ENCODE measurements around the gene DAND5.

The DAND5 gene

GRCh38 chr19:13010038-13010991, 40.9 kb downstream of the DAND5 start:
- no peak overlapping the region for H3K4me3 ChIP-seq (ENCODE audit: low read depth in 1 of 2, low read length in 2 of 2)
- H3K4me2 ChIP-seq (ENCODE audit: insufficient read depth, low read length): no peak overlapping the region
- H3K79me2 ChIP-seq (ENCODE audit: insufficient read depth, low read length): no peaks in the 10 kb centered on the region
- no peak for TF ChIP-seq EZH2 (IDR thresholded peaks at IDR 0.05; ENCODE audit: borderline replicate concordance, low read depth, low read length, severe bottlenecking)
- TF ChIP-seq, protein P1, sequence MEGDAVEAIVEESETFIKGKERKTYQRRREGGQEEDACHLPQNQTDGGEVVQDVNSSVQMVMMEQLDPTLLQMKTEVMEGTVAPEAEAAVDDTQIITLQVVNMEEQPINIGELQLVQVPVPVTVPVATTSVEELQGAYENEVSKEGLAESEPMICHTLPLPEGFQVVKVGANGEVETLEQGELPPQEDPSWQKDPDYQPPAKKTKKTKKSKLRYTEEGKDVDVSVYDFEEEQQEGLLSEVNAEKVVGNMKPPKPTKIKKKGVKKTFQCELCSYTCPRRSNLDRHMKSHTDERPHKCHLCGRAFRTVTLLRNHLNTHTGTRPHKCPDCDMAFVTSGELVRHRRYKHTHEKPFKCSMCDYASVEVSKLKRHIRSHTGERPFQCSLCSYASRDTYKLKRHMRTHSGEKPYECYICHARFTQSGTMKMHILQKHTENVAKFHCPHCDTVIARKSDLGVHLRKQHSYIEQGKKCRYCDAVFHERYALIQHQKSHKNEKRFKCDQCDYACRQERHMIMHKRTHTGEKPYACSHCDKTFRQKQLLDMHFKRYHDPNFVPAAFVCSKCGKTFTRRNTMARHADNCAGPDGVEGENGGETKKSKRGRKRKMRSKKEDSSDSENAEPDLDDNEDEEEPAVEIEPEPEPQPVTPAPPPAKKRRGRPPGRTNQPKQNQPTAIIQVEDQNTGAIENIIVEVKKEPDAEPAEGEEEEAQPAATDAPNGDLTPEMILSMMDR (IDR thresholded peaks at IDR 0.05; ENCODE audit: borderline replicate concordance, extremely low read depth, low read length, poor library complexity, severe bottlenecking): no peak
- ATAC-seq (ENCODE audit: insufficient read depth, low read depth) (no peak), DNase-seq (no peak)
- H4K20me1 ChIP-seq (ENCODE audit: insufficient read depth, low read length): peaks cover 26% of the 10 kb centered on the region
- H3K4me1 ChIP-seq (ENCODE audit: insufficient read depth, low read length): no peaks in the 10 kb centered on the region
- H3K9ac ChIP-seq (ENCODE audit: low read depth, low read length): no peak overlapping the region
- no peak overlapping the region for H3K27ac ChIP-seq (ENCODE audit: low read length)
- H3K9me3 ChIP-seq (ENCODE audit: insufficient read depth, low read length, severe bottlenecking): no peaks in the 10 kb centered on the region
- H3K27me3 ChIP-seq (ENCODE audit: insufficient read depth, low read length, poor library complexity): peaks cover 5% of the 10 kb centered on the region
- no peak overlapping the region for H2AFZ ChIP-seq (ENCODE audit: low read depth, low read length)
- no peaks in the 10 kb centered on the region for H3K36me3 ChIP-seq (ENCODE audit: insufficient read depth, low read length)

DNA sequence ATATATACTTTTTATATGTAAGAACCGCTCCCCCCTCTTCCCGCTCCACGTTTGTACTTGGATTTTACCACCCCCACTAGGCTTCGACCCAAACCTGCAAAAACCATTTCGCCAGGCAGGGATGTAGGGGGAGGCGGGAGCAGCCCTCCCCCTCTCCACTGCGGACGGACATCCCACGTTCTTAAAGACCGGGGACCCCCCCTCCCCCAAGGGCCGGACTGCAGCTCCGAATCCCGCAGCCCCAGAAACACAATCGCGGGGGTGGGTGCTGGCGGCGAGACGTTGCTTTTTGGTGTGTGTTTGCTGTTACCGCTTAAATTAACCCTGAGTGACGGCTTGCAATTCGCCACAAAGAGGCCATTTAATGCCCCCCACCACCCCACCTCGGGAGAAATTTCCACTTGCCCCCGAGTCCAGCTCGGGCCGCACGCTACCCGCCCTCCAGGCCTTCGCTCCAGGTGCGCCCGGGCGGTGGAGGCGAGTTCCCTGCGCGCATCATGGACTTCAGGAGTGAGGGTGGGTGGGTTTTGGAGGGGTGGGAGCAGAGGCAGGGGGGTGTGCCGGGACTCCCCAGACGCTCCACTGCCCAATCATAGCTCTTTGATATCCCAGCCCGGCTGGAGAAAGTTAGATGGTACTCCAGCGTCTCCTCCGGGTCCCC, 41.7 kb downstream of the DAND5 start:
- no peak overlapping the region for H3K4me2 ChIP-seq (ENCODE audit: insufficient read depth, low read length)
- H4K20me1 ChIP-seq (ENCODE audit: insufficient read depth, low read length): peaks cover 29% of the 10 kb centered on the region
- TF ChIP-seq, protein P1 (IDR thresholded peaks at IDR 0.05; ENCODE audit: borderline replicate concordance, extremely low read depth, low read length, poor library complexity, severe bottlenecking): no peak
- TF ChIP-seq EZH2 (IDR thresholded peaks at IDR 0.05; ENCODE audit: borderline replicate concordance, low read depth, low read length, severe bottlenecking): no peak
- DNase-seq (no peak), ATAC-seq (ENCODE audit: insufficient read depth, low read depth) (no peak)
- no peaks in the 10 kb centered on the region for H3K79me2 ChIP-seq (ENCODE audit: insufficient read depth, low read length)
- H3K27me3 ChIP-seq (ENCODE audit: insufficient read depth, low read length, poor library complexity): peaks cover 5% of the 10 kb centered on the region
- no peaks in the 10 kb centered on the region for H3K4me1 ChIP-seq (ENCODE audit: insufficient read depth, low read length)
- H3K36me3 ChIP-seq (ENCODE audit: insufficient read depth, low read length): no peaks in the 10 kb centered on the region
- no peak overlapping the region for H3K4me3 ChIP-seq (ENCODE audit: low read depth in 1 of 2, low read length in 2 of 2)
- H2AFZ ChIP-seq (ENCODE audit: low read depth, low read length): no peak overlapping the region
- no peak overlapping the region for H3K27ac ChIP-seq (ENCODE audit: low read length)
- no peaks in the 10 kb centered on the region for H3K9me3 ChIP-seq (ENCODE audit: insufficient read depth, low read length, severe bottlenecking)
- no peak overlapping the region for H3K9ac ChIP-seq (ENCODE audit: low read depth, low read length)

GRCh38 chr19:13011653-13012389, 42.4 kb downstream of the DAND5 start:
- Histone ChIP-seq H3K4me2 (ENCODE audit: insufficient read depth, low read length) (no peak overlapping the region), H3K9ac (ENCODE audit: low read depth, low read length) (no peak overlapping the region), H3K4me1 (ENCODE audit: insufficient read depth, low read length) (no peaks in the 10 kb centered on the region), H3K36me3 (ENCODE audit: insufficient read depth, low read length) (no peaks in the 10 kb centered on the region), H3K9me3 (ENCODE audit: insufficient read depth, low read length, severe bottlenecking) (no peaks in the 10 kb centered on the region), H4K20me1 (ENCODE audit: insufficient read depth, low read length) (peaks cover 29% of the 10 kb centered on the region), H3K27me3 (ENCODE audit: insufficient read depth, low read length, poor library complexity) (peaks cover 5% of the 10 kb centered on the region), H3K4me3 (ENCODE audit: low read depth in 1 of 2, low read length in 2 of 2) (no peak overlapping the region), H3K79me2 (ENCODE audit: insufficient read depth, low read length) (no peaks in the 10 kb centered on the region), H3K27ac (ENCODE audit: low read length) (no peak overlapping the region), H2AFZ (ENCODE audit: low read depth, low read length) (no peak overlapping the region)
- DNase-seq (no peak), ATAC-seq (ENCODE audit: insufficient read depth, low read depth) (no peak)
- TF ChIP-seq, protein P1 (IDR thresholded peaks at IDR 0.05; ENCODE audit: borderline replicate concordance, extremely low read depth, low read length, poor library complexity, severe bottlenecking): no peak
- TF ChIP-seq EZH2 (IDR thresholded peaks at IDR 0.05; ENCODE audit: borderline replicate concordance, low read depth, low read length, severe bottlenecking): no peak

All from DND-41 (cell line).